Stimulated activated CD4-positive, alpha-beta T cell treated with anti-CD3 and anti-CD28 coated beads, Interleukin-4, amount 100 ng/mL, for 24 hours (primary cell): Measurements from ENCODE around the gene LMF1.
"Not testable (repeated sequence)": the region's sequence is repeated elsewhere in the genome, so short reads cannot be mapped to it uniquely, and the experiment has no call there.

Experiments used
- DNase-seq: peaks from one replicate; pipeline ENCODE4 v3.0.0-alpha.2; 2020

The LMF1 gene

DNA sequence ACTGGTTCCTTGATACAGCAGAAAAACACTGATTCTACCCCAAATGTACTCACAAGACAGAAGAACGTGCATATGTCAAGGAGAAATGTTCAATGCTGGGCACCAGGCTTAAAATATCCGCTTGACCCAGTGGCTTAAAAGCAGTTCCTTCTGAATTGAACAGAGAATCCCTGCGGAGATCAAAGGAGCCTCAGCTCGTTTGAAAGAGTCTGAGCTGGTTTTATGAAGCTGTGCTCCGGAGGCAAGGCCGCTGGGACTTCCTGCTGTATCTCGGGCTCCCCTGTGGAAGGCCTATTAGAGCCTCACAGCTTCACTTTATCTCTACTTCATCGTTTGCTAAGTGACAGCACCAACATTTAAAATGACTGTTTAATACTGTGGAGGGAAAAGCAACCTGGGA is 2.2 kb downstream of the LMF1 start:
- no peak for DNase-seq

DNA sequence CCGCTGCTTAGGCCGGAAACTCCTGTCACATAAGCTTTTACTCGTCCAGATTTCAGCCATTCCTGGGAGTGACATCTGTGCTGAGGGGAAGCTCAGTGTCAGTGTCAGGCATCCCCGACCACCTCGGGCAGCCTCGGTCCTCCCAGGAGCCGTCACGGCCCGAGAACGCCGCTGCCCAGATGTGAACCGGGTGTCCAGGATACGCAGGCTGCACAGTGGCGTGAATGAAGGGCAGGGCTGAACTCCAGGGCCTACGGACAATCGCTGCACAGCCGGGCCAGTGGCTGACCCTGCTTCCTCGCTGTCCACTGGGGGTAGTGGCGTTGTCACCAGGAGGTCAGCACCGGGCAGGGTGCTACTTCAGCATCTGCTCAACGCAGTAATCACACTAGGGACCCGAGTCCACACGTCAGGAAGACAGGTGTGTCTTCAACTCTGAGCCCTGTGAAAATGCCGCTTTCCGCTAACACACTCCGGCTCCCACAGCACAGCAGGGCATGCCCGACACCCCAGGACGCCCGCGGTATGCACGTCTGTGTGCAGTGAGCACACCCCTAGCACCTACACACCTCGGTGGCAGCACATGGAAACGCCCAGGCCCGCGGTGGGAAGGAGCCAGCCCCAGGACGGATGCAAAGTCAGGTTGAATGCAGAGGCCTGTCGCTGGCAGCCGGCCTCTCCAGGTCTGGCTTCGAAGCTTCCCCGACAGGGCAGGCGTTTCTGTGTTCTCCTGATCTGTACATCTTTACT is 3.1 kb downstream of the LMF1 start:
- no peak for DNase-seq

DNA sequence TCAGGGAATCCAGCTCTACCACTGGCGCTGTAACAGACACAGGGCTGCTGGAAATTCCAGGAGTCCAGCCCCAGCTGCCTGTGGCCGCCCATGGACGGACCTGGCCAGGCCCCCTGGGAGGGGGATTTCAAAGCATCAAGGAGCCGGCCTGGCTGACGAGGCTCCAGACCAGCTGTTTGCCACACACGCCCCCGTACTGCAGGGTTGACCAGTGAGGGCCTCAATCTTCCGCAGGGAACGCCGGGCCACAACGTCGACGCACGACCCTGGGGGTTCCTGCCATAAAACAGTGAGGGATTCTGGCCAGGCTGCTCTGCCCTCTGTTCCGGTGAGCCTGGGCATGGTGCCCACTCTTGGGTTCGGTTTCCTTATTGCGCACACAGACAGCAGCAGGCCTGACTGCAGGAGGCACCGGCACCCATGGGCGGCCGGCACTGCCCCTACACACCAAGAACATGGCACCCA is 3.7 kb downstream of the LMF1 start:
- no peak for DNase-seq

DNA sequence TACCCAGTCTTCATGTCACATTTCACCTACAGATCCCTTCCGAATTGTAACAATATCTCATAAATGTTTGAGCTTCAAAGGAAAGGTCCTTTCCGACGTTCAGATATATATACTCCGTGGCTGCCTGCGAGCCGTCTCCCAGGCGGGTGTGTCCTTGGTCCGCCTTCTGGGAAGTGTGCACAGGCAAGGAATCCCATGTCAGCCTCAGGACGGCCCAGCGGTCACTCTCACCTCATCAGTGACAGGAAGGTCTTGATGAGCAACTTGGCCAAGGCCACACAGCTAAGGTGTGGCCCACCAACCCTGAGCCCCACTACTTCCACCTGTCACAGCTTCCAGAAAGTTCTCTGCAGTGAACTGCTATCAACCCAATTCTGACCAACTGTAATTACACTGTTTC is 4.3 kb downstream of the LMF1 start:
- DNase-seq = no peak

DNA sequence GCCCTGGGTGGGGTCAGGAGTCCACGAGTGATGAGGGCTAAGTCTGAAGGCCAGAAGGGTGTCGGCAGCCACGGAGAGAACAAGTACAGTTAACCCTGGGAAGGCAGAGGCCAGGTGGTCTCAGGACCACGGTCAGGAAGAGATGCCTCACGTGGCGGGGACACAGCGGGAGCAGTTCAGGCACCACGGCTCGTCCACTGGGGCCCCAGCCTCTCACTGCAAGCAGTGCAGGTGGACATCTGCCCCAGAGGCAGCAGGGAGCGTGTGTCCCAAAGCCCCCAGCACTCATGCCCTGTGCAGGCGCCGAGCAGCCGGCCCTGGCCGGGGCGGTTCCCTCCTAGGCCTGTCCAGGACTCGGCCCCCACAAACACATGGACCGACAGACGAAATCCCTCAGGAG is 4.7 kb downstream of the LMF1 start:
- DNase-seq = no peak

DNA sequence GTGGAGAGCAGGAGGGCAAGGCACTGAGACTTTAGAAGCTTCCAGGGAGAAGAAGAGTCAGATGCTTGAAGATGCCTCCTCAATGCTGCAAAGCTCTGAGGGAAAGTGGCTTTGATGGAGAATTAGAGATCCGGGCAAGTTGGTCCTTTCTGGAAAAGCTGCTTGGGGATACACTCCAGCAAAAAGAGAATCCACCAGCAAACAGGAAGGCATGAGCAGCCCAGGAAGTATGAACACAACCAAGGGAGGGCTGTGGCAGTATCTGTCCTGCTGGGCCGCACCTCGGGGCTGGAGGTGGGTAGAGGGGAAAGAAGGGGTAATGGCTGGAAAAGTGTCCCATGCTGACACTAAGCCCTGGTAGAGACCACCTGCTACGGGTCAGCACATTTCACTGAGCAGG is 5.3 kb downstream of the LMF1 start:
- DNase-seq = no peak

DNA sequence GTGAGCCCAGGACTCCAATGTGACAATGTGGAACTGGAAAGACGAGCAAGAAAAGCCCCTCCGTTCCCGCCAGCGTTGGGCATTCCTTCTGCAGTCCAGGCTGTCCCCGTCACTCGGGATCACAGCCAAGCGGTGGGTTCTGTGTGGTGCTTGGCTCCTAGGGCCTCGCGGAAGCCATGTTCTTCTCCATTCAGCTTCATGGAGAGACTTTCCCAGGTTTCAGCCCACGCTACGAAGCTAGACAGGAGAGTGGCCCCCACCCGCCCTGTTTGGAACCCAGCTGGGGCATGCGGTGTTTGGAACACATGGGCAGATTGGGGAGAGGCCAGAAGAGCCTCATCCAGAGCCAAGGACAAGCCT is 5.8 kb downstream of the LMF1 start:
- no peak for DNase-seq

DNA sequence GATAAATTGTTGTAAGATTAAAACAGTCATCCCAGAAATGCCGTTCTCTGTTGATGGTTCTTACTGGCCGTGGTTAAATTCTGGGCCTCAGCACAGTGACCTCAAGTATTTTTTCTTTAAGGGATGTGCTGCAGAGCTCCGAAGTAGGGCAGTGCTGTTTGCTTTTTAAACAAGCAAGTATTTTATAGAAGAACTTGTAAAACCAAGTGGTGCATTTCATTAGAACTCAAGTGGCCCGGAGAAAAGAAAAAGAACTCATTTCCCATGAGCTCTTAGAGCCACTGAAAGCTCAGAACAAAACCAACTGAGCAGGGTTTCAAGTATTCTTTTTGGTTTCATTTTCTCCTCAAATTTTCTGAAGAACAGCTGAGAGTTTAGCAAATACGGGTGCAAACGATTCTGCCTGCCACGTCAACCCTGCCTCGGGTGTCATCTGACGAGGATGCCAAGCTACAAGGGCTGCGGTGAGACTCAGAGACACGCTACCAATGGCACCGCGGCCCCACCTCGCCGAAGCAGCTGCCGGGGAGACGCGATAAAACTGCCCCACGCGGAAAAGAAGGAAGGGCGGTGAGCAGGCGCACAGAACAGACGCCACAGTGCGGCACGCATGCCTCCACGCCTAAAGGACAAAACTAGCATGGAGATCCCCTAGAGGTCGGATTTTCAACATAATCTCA is 6.3 kb downstream of the LMF1 start:
- peak; percentile 81 for DNase-seq

DNA sequence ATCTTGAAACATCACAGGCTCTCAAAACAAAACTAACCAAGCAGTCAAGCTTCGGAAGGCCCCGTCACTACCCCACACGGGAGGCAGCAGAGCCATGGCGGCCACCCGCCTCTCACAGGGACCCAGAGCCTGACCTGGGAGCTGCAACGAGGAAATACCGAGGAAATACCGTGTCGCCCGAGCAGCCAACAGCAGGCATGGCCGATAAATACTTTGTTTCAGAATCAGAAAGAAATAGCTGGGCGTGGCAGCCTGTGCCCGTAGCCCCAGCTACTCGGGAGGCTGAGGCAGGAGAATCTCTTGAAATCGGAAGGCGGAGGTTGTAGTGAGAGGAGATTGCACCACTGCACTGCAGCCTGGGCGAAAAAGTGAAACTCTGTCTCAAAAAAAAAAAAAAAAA is 6.9 kb downstream of the LMF1 start:
- no peak for DNase-seq

DNA sequence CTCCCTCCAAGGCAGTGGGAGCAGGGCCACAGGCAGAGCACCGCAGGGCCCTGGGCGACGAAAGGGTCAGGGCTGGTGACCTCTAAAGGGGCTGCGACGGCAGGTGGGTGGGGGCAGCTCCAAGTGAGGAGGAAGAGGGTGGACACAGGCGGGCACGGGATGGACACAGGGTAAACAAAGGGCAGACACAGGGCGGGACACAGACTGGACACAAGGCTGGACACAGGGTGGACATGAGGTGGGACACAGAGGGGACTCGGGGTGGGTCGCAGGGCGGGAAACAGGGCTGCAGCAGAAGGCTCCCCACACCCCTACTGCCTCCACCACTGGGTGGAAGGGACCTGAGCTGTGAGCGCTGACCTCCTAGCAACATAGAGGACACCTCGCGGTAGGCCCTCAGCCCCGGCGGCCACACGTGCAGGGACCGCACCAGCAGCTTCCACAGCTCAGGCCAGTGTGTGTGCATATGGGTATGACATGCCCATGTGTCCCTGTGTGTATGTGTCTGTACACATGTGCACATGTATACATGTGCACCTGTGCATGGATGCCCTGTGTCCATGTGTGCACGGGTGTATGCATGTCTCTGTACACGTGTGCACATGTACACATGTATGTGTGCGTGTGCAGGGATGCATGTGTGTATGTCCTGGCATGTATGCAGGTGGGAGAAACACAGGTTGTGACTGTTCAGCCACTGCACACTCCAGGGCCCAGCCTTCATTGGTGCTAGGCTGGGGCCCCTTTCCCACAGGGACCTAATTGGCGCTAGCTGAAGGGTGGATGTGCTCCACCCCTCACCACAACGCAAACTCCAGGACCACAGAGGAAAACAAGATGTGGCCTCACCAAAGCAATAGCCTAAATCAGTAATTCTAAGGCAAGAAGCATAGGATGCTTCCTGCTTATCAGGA is 7.6 kb downstream of the LMF1 start:
- no peak for DNase-seq

DNA sequence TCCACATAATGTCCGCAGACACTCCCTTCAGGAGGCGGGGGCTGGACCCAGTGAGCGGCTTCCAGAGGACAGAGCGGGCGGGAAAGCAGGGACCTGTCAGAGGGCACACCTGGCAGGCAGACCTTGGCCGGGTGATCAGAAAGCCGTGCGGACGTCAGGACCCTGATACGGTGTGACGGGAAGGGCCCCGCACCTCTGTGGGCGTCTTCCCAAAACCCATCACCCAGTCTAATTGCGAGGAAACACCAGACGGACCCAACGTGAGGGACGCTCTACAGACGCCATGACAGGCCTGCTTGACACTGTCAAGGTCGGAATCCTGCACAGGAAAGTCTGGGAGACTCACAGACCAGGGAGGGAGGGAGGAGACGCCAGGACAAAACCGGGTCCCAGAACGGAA is 8.4 kb downstream of the LMF1 start:
- no peak for DNase-seq

DNA sequence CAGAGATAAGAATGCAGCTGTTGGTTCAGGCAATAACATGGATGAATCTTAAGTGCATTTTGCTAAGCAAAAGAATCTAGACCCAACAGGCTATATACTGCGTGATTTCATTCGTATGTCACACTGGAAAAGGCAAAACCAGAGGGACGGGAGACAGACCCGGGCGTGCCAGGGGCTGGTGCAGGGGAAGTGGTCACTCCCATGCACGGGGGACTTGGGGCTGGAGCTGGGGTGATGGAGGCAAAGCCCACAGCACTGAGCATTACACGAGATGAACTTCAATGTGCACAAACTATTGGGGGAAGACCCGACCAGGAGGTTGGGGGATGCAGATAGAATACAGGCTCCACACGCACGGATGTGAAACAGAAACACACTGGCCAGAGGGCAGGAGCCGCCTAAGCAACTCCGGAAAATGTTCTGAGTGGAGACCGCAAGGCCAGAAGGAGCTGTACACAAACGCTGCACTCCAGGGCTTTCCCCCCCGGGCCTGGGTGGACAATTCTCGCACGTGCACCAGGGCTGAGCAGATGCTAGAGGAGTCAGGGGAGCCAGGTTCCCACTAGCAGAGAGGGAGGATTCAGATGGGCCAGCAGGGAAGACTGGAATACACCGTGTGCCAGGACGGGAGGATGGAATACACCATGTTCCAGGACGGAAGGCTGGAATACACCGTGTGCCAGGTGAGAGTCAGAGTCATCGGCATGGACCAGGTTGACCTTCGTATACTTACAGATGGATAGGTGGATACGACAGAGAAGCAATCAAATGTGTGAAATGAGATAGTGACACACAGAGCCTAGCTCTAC is 11.3 kb downstream of the LMF1 start:
- no peak for DNase-seq

DNA sequence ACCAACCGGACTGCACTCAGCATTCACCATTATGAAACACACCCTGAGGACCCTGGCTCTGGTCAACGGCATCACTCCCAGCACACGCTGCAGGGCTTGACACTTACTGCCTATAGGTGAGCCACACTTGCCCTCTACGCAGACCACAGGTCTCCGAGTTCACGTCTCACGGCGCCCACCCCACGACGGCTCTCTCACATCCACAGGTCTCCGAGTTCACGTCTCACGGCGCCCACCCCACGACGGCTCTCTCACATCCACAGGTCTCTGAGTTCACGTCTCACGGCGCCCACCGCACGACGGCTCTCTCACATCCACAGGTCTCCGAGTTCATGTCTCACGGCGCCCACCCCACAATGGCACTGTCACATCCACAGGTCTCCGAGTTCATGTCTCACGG is 15.0 kb downstream of the LMF1 start:
- not testable (repeated sequence) for DNase-seq

DNA sequence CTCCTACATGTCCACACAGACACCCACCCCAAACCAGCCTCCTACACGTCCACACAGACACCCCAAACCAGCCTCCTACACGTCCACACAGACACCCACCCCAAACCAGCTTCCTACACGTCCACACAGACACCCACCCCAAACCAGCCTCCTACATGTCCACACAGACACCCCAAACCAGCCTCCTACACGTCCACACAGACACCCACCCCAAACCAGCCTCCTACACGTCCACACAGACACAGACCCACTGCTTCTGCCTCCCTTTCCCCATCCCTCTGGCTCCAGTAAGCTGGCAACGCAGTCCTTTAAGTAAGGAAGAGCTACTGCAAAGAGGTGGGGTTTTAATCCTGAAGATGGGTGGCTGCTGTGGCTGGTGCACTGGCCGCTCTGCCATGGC is 17.0 kb downstream of the LMF1 start:
- DNase-seq = not testable (repeated sequence)

DNA sequence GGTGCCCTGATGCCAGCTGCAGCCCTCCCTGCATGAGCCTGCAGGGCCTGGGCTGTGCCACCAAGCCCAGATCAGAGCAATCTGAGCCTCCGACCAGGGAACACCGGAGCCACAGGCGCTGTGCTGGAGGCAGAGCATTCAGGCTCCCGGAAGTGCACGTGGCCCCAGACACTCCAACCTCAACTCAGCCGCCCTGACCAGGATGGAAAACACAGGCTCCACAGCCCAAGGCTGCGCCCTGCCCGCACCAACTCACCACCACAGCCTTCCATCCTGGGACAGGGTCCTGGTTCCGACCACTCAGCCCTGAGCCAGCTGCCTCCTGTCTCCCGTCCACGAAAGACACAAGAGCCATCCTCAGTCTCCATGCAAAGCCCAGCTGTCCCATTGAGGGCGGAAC is 18.5 kb downstream of the LMF1 start:
- no peak for DNase-seq

DNA sequence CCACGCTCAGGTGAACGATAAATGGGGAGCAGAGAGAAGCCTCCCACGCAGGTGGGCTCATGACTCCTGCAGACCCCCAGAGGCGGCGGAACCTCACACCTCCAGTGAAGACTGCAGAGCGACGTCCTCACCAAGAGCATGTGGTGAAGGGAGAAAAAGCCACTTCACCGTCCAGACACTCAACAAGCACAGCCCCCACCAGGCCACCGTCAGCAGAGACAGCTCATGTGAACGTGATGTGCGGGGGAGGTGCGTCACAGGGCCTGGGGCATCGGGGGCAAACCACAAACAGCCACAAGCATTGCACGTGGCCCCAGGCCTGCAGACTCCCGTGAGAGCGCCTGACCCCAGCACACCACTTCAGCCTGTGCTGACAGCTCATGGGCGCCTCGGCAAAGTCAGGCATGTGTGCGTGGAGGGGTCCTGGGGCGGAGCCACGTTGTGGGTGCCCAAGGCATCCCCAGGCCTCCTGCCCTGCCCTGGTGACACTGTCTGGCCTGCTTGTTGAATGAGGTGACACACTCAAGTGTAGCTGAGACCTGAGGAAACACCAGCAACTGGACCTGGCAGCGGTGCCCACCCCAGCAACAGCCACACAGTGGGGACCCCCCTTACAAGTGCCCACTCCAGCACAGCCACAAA is 19.0 kb downstream of the LMF1 start:
- no peak for DNase-seq

DNA sequence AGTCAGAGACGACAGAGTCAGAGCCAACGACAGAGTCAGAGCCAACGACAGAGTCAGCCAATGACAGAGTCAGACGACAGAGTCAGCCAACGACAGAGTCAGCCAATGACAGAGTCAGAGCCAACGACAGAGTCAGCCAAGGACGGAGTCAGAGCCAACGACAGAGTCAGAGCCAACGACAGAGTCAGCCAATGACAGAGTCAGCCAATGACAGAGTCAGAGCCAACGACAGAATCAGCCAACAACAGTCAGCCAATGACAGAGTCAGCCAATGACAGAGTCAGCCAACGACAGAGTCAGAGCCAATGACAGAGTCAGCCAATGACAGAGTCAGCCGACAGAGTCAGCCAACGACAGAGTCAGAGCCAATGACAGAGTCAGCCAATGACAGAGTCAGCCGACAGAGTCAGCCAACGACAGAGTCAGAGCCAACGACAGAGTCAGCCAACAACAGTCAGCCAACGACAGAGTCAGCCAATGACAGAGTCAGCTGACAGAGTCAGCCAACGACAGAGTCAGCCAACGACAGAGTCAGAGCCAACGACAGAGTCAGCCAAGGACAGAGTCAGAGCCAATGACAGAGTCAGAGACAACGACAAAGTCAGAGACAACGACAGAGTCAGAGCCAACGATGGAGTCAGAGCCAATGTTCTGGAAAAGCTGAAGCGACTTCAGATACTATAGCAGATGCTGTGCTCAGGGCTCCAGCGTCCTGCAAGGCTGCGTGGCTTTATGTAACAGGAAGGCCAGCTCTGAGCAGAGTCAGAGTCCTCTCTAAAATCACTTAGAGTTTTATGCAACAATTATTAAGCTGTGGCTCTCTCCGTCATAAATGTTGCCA is 19.8 kb downstream of the LMF1 start:
- DNase-seq = not testable (repeated sequence)

DNA sequence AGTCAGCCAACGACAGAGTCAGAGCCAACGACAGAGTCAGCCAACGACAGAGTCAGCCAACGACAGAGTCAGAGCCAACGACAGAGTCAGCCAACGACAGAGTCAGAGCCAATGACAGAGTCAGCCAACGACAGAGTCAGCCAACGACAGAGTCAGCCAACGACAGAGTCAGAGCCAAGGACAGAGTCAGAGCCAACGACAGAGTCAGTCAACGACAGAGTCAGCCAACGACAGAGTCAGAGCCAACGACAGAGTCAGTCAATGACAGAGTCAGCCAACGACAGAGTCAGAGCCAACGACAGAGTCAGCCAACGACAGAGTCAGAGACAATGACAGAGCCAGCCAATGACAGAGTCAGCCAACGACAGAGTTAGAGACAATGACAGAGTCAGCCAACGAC is 22.0 kb downstream of the LMF1 start:
- DNase-seq = not testable (repeated sequence)

DNA sequence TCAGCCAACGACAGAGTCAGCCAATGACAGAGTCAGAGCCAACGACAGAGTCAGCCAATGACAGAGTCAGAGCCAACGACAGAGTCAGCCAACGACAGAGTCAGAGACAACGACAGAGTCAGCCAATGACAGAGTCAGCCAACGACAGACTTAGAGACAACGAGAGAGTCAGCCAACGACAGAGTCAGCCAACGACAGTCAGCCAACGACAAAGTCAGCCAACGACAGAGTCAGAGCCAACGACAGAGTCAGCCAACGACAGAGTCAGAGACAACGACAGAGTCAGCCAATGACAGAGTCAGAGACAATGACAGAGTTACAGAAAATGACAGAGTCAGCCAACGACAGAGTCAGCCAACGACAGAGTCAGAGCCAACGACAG is 22.9 kb downstream of the LMF1 start:
- DNase-seq = not testable (repeated sequence)

DNA sequence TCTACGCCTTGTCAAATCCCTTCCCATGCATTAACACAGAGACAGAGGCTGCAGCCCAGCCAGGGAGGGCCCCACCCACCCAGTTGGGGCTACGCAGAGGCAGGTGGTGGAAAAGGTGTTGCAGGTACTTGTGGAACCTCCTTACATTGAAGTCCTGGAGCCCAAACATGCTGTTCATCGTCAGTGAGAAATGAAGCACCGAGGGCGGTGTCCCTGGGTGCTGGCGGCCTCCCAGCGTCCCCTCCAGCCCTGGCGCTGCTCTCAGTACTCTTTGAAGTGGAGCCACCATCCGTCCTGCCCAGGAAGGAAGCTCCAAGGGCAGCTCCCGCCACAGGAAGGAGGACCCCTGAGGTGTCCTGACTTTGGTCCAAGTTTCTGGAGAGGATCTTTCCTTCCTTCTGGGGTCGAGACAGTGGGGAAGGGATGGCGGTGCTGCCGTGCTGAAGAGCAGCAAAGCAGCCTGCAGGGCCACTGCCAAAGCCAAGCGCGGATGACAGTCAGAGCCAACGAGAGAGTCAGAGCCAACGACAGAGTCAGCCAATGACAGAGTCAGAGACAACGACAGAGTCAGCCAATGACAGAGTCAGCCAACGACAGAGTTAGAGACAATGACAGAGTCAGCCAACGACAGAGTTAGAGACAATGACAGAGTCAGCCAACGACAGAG is 23.4 kb downstream of the LMF1 start:
- no peak for DNase-seq

DNA sequence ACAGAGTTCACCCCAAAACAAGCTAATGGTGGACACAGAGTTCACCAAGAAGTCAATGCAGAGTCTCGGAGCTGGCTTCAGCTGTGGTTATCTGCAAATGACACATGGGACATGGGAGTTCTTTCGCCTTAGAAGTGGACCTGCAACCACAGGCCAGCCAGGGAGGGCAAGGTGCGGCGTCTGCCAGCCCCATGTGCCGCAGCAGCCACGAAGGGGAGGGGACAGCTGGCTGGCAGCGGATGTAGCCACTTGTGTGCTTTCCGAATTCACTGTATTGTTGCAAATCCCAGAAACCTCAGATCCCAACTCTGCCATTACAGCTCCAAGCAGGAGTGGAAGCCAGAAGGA is 24.8 kb downstream of the LMF1 start:
- no peak for DNase-seq
